A204.1 (cell line): ENCODE results near the gene SNTB2.

ENCODE experiments used
- FAIRE-seq: peaks from 2 replicates; lab custom pipeline; 2012; peaks lifted over from hg19 to GRCh38; lab: Jason Lieb, UNC

SNTB2 gene

GRCh38 chr16:69345923-69346322, 159.0 kb downstream of the SNTB2 start:
- FAIRE-seq, result no peak

- no peak for FAIRE-seq
Observed at GRCh38 chr16:69346683-69347082, 159.7 kb downstream of the SNTB2 start.

DNA sequence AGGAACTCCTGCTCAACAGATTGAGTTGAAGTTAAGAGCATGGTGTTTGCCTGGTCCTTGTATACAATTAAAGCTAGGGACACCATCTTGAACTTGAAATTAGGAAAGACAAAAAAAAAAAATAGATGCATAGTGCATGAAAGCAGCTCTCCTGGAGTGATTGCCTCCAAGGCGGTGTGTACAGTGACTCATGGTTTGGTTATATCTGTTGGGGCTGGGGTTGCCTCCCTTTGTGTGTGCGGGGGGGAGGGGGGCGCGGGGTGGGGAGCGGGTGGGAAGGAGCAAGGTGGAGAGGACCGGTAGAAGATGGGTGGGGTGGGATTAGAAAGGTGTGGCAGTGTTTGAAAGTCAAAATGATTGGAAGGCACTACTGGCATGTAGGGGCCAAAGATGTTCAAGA, 161.3 kb downstream of the SNTB2 start:
- FAIRE-seq, result no peak

GRCh38 chr16:69349536-69349935, 162.6 kb downstream of the SNTB2 start:
- FAIRE-seq, result no peak

GRCh38 chr16:69350536-69351133, 163.7 kb downstream of the SNTB2 start:
- no peak for FAIRE-seq

GRCh38 chr16:69351309-69352027, 164.5 kb downstream of the SNTB2 start, which contains the start of gene TMED6:
Gene TMED6, minus strand, starts transcription at chr16:69351786. Its CDS starts 33 bp downstream, at chr16:69351753.
- no peak for FAIRE-seq
